Stimulated activated CD4-positive, alpha-beta T cell treated with anti-CD3 and anti-CD28 coated beads, Interleukin-4, amount 100 ng/mL, for 24 hours (primary cell): Measurements from ENCODE around the gene AMZ2.

Experiments used
- DNase-seq: peaks from one replicate; pipeline ENCODE4 v3.0.0-alpha.2; 2020

AMZ2 gene

DNA sequence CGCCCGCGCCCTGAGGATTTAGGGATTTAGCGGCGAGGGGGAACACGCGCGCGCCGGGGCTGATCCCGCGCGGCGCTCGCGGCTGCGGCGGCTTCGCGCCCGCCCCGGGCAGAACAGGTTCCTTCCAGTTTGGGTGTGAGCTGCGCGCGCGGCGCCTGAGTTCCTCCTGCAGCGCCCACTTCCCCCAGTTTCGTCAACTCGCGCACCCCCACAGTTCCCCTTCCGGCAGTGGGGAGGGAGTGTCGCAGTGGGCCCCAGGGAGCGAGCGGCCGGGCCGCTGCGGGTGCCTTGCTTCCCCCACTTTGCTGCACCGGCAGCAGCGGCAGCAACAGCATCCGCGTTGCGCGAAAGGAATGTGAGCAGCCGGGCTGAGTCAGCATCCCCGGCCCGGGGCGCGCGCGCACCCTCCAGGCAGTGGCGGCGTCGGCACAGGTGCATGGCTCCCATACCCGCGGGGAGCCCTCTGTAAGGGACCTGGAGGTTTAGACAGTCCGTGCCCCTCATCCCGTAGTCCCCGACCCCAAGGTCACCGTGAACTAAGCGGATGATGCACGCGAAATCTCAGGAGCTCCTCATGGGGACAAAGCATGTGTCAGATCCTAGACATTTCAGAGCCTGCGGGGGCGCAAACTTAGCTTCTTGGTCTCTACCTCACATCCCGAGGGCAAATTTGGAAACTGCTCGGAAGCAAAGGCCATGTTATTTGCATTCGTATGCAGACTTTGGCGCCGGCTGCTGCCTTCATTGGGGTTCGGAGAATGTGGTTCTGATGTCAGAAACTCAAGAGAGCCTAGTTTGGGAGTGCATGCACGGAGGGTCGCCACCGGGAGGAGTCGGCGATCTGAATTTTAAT lies 44.2 kb downstream of the AMZ2 start:
- peak; percentile 90 for DNase-seq

DNA sequence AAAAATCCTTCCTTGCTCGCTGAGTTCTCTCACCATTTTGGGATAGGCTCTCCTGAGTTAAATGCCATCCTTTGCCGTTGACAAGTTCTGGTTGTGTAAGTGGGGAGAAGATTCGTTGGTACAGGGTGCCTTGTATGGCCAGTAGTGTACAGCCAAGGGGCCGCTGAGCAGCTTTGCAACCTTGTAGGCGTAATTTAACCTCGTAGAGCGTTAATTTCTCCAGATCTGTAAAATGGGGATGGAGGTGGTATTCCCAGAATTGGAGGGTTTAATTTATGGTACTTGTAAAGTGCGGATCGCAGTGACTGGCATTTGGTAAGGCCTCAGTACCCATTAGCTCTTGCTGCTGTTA lies 44.8 kb downstream of the AMZ2 start:
- DNase-seq, result no peak

DNA sequence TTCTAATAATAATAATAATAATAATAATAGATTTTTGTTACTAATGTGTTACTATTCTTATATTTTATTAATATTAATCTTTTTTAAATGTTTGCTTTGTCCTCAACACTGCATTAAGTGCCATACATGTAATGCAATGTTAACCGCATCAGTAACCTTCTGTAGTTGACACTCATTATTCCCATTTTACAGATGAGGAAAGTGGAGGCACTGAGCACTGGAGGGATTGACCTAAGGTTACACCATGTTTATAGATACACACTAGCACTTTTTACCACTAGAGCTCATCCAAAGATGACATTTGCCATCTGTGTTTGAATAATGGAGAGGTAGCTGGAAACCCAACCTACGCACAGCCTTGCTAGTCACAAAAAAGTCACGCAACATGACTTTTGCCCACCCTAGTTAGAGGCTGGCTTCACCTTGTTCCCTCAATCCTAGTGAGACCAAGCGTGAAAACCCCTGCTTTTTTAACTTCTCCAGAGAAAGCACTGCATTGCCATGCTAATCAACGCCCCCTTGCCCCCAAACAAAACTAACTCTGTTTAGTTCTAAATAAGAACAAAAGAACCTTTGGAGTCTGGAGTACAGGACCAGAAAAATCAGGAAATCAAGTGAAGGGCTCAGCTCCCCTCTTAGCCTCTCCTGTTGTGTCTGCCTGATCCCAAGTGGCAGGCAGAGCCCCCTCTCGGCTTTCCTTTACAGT lies 45.8 kb downstream of the AMZ2 start:
- no peak for DNase-seq

DNA sequence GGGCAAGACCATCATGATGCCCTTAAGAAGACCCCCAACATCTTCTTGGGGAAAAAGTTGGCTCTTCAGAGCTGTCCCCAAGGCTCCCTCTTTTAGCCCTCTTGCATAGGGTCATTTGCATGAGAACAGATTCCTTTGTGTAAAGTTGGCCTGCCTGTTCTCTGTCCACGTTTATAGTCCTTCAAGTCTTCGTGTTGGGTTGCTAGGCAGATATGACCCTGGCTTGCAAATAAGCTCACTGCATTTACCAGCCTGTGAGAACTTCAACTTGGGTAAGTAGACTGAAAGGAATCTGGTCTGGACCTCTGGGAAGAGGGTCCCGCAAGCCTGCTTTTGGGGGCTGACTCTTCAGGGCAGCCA lies 46.3 kb downstream of the AMZ2 start:
- DNase-seq, result no peak

DNA sequence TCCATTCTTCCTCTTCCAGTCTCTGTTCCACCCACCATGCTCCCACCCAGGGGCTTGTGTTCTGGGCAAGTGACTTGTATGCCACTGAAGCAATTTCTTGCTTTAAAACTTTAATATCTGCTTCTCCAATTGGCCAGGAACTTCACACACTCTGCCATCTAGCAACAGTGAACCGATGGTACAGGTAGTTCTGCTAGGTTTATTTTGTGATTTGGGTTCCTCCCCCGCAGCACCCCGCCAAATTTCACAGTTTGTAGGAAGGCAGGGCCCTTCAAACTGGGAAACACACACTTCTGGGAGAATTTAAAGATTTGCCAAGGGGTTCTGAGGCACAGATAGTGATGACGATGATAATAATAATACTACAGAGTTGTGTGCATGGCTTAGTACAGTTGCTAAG lies 46.8 kb downstream of the AMZ2 start:
- no peak for DNase-seq

DNA sequence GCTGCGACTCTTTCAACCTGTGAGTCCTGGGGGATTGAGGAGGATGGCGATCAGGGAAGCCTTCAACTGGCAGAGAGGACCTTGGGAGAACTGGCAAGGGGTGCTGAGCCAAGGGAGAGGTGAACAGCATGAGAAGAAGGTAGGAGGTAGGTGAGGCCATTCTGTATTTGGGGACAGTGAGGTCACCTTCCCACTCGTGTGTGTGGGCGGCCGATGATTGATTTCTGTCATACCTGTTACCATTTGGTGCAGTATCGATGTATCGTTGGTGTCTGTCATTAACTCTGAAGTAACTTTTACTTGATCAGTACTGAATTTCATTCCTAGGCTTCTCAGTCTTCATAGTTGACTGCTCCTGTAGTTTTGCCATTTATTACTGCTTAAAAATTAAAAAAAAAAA lies 47.2 kb downstream of the AMZ2 start:
- DNase-seq, result peak; percentile 63

DNA sequence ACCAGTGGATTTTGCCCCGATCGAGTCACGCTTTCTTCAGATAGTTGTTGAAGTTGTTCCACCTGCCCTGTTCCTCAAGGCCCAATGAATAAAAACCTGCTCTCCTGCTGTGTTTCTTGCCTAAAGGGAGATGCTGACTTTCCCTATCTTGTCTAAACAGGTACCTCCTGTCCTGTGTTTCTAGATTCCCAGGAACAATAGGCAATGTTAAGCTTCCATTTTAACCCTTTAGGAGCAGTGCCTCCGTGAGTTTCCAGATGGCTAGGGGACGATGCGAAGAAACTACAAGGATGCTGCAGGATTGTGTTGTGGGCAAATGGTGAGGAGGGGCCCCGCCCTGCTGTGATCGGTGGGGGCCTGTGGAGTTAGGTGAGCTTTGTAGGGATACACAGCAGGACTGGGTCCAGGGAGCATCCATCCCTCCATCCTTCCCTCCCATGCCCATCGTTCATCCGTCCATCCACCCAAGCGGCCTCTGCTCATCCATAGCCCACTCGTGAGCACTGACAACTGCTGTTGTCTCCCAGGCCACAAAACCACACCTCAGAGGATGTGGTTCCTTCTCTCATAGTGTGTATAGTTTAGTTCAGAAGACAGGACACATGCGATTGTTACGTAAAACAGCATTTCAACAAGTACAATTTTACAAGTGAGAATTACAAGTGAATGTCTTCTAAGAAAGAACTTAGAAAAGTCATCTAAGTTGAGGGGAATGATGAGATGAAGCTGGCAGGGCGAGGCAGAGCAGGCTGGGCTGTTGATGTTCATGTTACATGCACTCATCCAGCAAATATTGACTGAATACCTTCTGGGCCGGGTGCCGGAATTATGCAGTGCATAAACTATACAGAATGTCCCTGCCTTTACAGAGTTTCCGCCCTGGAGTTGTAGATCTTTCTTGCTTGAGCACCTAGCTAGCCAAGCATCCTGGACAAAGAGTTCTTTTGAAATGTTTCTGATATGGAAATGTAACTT lies 48.7 kb downstream of the AMZ2 start:
- peak; percentile 34 for DNase-seq

DNA sequence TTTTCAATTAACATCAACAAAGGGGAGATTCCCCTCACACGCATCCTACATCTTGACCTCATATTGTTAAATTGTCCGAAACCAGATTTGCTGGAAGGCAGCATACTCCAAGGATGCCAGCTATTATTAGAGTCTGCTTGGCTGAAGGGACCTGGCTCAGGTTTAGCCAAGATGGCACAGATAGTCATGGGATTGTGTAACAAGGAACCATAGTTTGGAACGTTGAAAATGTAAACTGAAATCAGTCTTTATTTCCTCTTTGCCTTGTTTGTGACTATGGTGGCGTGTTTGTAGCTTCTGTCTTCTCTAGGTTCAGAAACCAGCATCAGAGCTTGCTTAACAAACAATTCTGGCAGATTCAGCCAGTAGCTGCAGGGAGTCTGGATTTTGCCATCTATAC lies 49.4 kb downstream of the AMZ2 start:
- DNase-seq, result no peak

DNA sequence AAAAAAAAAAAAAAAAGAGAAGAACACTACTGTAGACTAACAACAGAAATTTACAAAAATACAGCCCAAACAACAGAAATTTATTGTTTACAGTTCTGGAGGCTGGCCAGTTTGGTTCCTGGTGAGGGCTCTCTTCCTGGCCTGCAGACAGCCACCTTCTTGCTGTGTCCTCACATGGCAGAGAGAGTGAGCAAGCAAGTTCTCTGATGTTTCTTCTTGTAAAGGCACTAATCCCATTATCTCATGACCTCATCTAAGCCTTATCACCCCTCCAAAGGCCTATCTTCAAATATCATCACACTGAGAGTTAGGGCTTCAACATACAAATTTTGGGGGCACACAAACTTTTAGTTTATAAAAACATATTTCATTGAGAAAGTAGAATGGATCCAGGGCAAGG lies 50.8 kb downstream of the AMZ2 start:
- DNase-seq, result no peak

DNA sequence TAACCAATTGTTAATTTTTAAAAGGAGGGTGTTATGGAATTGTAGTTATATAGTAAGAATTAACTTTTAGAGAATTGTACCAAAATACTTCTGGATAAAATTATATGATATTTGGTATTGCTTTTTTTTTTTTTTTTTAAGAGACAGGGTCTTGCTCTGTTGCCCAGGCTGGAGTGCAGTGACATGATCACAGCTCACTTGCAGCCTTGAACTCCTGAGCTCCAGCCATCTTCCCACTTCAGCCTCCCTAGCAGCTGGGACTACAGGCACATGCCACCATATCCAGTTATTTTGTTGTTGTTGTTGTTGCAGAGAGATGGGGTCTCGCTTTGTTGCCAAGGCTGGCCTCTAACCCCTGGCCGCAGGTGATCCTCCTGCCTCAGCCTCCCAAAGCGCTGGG lies 52.0 kb downstream of the AMZ2 start:
- DNase-seq, result no peak

DNA sequence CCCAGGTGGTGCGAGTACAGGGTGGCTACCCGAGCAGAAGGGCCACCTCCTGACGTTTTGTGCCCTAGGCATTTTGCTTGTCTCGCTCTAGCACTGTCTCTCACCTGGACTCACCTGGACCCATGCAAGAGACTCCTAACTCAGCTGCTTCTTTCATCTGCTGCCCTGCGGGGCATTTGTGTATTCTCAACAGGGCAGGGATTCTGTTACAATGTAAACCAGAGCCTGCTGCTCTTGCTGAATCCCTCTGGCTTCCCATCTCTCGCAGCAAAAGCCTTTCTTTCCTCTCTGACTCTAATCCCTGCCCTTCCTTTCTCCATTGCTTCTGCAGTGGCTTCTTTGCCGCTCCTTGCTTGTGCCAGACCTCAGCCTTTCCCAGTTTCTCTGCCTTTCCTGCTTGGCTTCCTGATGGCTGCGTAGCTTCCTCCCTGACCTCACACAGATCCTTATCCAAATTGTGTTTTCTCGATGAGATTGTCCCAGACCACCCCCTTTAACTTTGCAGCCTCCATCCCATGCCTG lies 53.7 kb downstream of the AMZ2 start:
- no peak for DNase-seq

DNA sequence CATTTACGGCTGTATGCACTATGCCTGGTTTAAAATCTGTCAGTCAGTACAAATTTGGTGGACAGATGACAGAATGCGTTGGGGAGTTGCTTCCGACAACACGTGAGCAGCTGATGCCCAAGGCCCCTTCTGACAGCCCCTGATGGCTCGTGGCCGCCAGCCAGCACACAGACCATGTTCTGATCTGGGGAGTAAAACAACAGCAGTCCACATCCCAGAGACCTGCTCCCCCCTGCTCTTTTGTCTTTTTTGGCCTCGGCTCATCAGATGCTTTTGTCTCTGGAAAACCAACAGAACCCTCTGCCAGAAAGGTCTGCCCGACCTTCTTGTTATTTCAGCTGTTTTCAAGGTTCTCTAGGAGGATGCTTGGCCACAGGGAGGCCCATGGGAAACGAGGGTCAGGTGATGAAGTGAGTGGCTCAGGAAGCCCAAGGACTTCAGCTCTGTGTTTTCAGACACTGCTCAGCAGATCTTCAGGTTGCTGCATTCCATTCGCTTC lies 54.3 kb downstream of the AMZ2 start:
- no peak for DNase-seq

DNA sequence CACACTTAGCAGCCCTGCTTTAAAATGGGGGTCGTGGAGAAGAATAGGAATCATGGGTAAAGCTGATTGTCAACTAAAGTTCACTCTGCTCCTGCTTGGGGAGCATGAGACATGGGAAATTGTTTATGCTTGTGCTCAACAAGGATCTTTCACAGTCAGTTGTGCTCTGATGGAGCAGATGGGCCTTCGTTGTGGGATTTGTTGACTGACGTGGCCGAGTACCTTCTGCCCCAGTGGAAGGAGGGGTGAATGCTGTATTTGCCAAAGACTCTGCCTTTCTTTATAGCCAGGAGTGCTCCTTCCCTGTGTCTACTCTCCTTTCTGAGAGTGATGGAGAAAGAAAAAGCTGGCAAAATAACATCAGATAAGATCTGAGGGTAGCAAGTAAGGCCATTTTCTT lies 54.8 kb downstream of the AMZ2 start:
- DNase-seq, result no peak

DNA sequence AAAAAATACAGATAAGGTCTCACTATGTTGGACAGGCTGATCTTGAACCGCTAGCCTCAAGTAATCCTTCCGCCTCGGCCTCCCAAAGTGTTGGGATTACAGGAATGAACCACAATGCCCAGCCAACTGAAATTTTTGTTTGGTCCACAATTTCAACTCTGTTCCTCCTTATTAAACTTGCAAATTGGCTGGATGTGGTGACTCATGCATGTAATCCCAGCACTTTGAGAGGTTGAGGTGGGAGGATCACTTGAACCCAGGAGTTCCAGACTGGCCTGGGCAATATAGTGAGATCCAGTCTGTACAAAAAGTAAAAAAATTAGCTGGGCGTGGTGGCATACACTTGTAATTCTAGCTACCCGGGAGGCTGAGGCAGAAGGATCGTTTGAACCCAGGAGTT lies 56.9 kb downstream of the AMZ2 start:
- DNase-seq, result no peak

DNA sequence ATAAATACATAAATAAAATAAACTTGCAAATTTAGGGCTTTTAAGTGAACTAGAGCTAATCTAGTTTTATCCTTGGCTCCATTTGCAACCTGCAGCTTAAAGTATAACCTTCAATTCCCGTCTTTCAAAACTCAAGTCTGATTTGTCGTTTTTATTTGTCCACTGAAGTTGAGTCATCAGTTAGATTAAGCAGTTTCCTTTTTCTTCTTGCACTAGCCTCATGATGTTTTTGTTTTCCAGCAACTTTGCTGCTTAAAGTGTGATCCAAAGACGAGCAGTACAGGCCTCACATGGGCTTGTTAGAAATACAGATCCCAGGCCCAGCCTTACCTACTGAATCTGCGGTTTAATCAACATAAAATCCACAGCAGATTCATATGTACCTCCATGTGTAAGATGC lies 57.3 kb downstream of the AMZ2 start:
- DNase-seq, result no peak
